ENCODE data around the gene SLC45A3.

DNA sequence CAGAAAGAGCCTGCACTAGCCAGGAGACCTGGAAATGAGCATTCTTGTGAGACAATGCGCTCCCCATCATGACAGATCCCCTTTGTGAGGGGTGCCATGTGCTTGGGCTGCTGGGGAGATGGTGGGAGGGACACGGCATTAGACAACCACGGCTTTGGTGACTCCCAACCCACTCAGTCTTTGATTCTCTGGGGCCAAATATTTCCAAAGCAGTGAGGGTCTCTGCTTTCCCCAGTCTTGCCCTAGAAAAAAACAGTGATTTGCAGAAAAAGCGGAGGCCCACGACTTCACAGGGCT is 10.2 kb downstream of the SLC45A3 start:
- no peak for TF ChIP-seq SP2 (tag by site-specific recombination; IDR thresholded peaks at IDR 0.05)
- TF ChIP-seq YY1 (tag by site-specific recombination; IDR thresholded peaks at IDR 0.05), result no peak
- TF ChIP-seq ZNF580 (tag by site-specific recombination; IDR thresholded peaks at IDR 0.05), result no peak
- no peak for TF ChIP-seq ZNF26 (tag by site-specific recombination; IDR thresholded peaks at IDR 0.05)
- no peak for TF ChIP-seq ZFP41 (tag by site-specific recombination; IDR thresholded peaks at IDR 0.05; ENCODE audit: borderline replicate concordance)
- TF ChIP-seq ZNF785 (tag by site-specific recombination; IDR thresholded peaks at IDR 0.05), result no peak
- TF ChIP-seq ZNF157 (tag by site-specific recombination; IDR thresholded peaks at IDR 0.05), result no peak
